Activated CD4-positive, alpha-beta T cell treated with anti-CD3 and anti-CD28 coated beads for 1 hour (primary cell): ENCODE measurements around the gene CCT6B.

Source experiments
- DNase-seq: peaks from one replicate; pipeline ENCODE4 v3.0.0-alpha.2; 2020

The CCT6B gene

GRCh38 chr17:34883106-34884000 lies 77.9 kb downstream of the CCT6B start:
- no peak for DNase-seq

GRCh38 chr17:34879146-34879545 lies 82.1 kb downstream of the CCT6B start:
- no peak for DNase-seq
